ENCODE results near the gene PTPRF. TPM values are rescaled to one million over a fixed set of nuclear protein-coding genes. Genes with fewer than 3 reads are reported as not detected.

The PTPRF gene
- total RNA-seq, 4 donors from 2014 or later = 33.8 to 84.2 (median 53.7) TPM

DNA sequence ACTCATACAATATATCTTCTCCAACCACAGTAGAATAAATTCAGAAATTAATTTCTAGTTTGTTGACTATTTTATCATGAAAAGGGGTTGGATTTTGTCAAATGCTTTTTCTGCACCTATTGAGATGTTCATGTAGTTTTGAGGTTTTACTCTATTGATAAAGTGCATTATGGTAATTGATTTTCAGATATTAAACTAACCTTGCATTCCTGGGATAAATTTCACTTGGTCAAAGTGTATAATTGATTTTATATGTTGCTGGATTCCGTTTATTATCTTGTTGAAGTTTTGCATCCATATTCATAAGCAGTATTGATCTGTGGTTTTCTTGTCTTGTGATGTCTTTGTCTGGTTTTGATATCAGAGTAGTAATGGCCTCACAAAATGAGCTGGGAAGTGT lies 42.5 kb upstream of the PTPRF start:
- H3K4me3 ChIP-seq = no peak overlapping the region
- no peak overlapping the region for H3K27ac ChIP-seq (replicated peaks in 1 of 4)
- H3K9me3 ChIP-seq = peaks cover 0 to 23% (median 5%) of the 10 kb centered on the region in 4 donors
- H3K36me3 ChIP-seq = no peaks in the 10 kb centered on the region
- no peaks in the 10 kb centered on the region for H3K27me3 ChIP-seq
- intact Hi-C loops (cut with DNase I) = no loop called here
- no peak for TF ChIP-seq POLR2AphosphoS5 (IDR thresholded peaks at IDR 0.05)
- TF ChIP-seq EP300 (IDR thresholded peaks at IDR 0.05) = no peak
- no peak for TF ChIP-seq CTCF (IDR thresholded peaks at IDR 0.05)
- TF ChIP-seq POLR2A (IDR thresholded peaks at IDR 0.05; ENCODE audit: low read depth) = no peak
- 66% methylated on average over 1 of the region's 1 CpG for WGBS
- DNase-seq (ENCODE audit: extremely low spot score) = no peak
- H3K4me1 ChIP-seq = no peaks in the 10 kb centered on the region

- Histone ChIP-seq H3K36me3 (no peaks in the 10 kb centered on the region), H3K4me3 (no peak overlapping the region), H3K9me3 (peaks cover 0 to 23% (median 5%) of the 10 kb centered on the region in 4 donors), H3K27me3 (no peaks in the 10 kb centered on the region), H3K4me1 (no peaks in the 10 kb centered on the region), H3K27ac (replicated peaks in 1 of 4) (no peak overlapping the region)
- TF ChIP-seq POLR2A (IDR thresholded peaks at IDR 0.05; ENCODE audit: low read depth) (no peak), CTCF (IDR thresholded peaks at IDR 0.05) (no peak), POLR2AphosphoS5 (IDR thresholded peaks at IDR 0.05) (no peak), EP300 (IDR thresholded peaks at IDR 0.05) (no peak)
- intact Hi-C loops (cut with DNase I) = no loop called here
- 100% methylated on average over 1 of the region's 1 CpG for WGBS
- DNase-seq (ENCODE audit: extremely low spot score) = no peak
These were observed 39.6 kb upstream of the PTPRF start for GRCh38 chr1:43491061-43491460.

DNA sequence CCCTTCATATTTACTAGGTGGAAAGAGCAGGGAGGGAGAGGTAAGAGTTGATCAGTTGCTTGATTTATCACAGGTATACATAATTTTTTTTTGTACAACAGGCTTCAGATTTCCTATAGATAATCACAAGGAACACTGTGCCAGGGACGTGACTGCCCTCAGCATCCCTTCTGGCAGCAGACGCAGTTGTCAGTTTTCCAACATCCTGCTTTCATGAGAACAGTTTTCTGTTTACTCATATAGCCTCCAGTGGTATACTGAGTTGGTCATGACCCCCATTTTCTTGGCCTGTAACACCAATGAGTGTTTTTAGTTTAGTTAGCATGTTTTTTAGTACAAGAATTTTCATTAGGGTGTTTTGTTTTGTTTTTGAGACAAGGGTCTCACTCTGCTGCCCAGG lies 37.9 kb upstream of the PTPRF start:
- peak; percentile 31 for DNase-seq (ENCODE audit: extremely low spot score)
- Histone ChIP-seq H3K36me3 (no peaks in the 10 kb centered on the region), H3K27me3 (no peaks in the 10 kb centered on the region), H3K27ac (replicated peaks in 1 of 4) (no peak overlapping the region), H3K4me3 (no peak overlapping the region), H3K4me1 (no peaks in the 10 kb centered on the region), H3K9me3 (peaks cover 0 to 15% (median 4%) of the 10 kb centered on the region in 4 donors)
- intact Hi-C loops (cut with DNase I) = no loop called here
- 62% methylated on average over 2 of the region's 2 CpGs for WGBS
- no peak for TF ChIP-seq POLR2A (IDR thresholded peaks at IDR 0.05; ENCODE audit: low read depth)
- no peak for TF ChIP-seq CTCF (IDR thresholded peaks at IDR 0.05)

DNA sequence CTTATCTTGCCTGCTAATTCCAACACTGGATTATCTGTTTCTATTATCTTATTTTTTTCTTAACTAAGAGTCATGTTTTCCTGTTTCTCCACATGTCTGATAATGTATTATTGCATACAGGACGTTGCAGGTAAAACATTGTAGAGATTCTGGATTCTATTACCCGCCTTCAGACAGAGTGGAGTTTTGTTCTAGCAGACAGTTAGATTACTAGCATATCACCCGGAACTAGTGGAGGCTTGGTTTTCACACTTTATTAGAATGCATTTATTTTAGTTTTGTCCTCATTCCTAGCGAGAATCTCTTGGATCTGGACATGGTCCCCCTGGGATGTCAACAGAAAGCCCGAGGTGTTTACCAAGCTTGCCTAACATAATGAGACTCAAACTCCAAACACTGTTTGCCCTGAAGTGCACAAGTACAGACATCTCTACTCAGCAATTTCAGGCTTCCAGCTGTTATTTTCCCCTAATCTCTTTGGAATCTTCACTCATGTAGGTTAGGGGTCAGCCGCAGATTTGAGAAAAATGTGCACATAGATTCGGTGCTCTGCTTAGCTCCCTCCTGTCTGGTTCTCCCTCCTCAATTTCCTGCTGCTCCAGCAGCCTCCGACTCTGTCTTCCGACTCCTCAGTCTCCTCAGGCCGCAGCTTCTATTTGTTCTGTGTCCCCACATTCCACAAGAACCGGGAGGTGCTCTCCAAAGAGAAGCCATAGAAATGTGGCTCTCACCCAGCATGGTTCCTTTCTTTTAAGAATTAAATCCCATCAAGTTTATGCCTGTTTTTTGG lies 36.8 kb upstream of the PTPRF start:
- WGBS = 42% methylated on average over 11 of the region's 11 CpGs
- no peak overlapping the region for H3K4me3 ChIP-seq
- intact Hi-C loops (cut with DNase I) = no loop called here
- H3K9me3 ChIP-seq = peaks cover 0 to 10% (median 2%) of the 10 kb centered on the region in 4 donors
- peak; percentile 42 for DNase-seq (ENCODE audit: extremely low spot score)
- H3K27me3 ChIP-seq = no peaks in the 10 kb centered on the region
- H3K4me1 ChIP-seq = no peaks in the 10 kb centered on the region
- H3K36me3 ChIP-seq = no peaks in the 10 kb centered on the region
- no peak overlapping the region for H3K27ac ChIP-seq (replicated peaks in 1 of 4)
- no peak for TF ChIP-seq EP300 (IDR thresholded peaks at IDR 0.05)
- TF ChIP-seq POLR2AphosphoS5 (IDR thresholded peaks at IDR 0.05) = no peak
- no peak for TF ChIP-seq CTCF (IDR thresholded peaks at IDR 0.05)
- TF ChIP-seq POLR2A (IDR thresholded peaks at IDR 0.05; ENCODE audit: low read depth) = no peak

GRCh38 chr1:43495204-43495603 lies 35.5 kb upstream of the PTPRF start:
- Histone ChIP-seq H3K4me3 (no peak overlapping the region), H3K36me3 (no peaks in the 10 kb centered on the region), H3K27ac (replicated peaks in 1 of 4) (no peak overlapping the region), H3K4me1 (no peaks in the 10 kb centered on the region), H3K9me3 (peaks cover 0 to 10% (median 2%) of the 10 kb centered on the region in 4 donors), H3K27me3 (no peaks in the 10 kb centered on the region)
- WGBS = 89% methylated on average over 7 of the region's 7 CpGs
- DNase-seq (ENCODE audit: extremely low spot score) = peak; percentile 70
- intact Hi-C loops (cut with DNase I) = no loop called here
- no peak for TF ChIP-seq CTCF (IDR thresholded peaks at IDR 0.05)
- no peak for TF ChIP-seq POLR2AphosphoS5 (IDR thresholded peaks at IDR 0.05)
- no peak for TF ChIP-seq POLR2A (IDR thresholded peaks at IDR 0.05; ENCODE audit: low read depth)
- no peak for TF ChIP-seq EP300 (IDR thresholded peaks at IDR 0.05)
